A549 (cell line): ENCODE data around the gene CCN5. TPM values are rescaled to one million over a fixed set of nuclear protein-coding genes. Genes with fewer than 3 reads are reported as not detected.
A peak's percentile ranks its signal among the peaks of the same experiment; 100 is the strongest.

Experiments
- ATAC-seq, 2 experiments: fragments of 200-7000 bp in 1 of 2; fragments of >200 bp in 1 of 2; cut with Nextera tagmentation in 1 of 2; cut with Tn5 transposase in 1 of 2; 3 replicates each; pipeline versions ENCODE4 v1.8.0 to v1.9.1; 2018 to 2020; ENCODE audit warnings: mild to moderate bottlenecking in 1 of 2, moderate library complexity in 1 of 2
- CTCF ChIA-PET: fragments of 300-600 bp; sonication (Branson Sonifier 250); formaldehyde crosslinking; extraction: SDS; loops from one replicate; lab custom pipeline; 2021; ENCODE audit warnings: antibody characterized with exemption, inconsistent platforms; lab: Yijun Ruan, JAX
- POLR2A ChIA-PET: fragments of 350-600 bp; formaldehyde crosslinking; extraction: SDS; loops from one replicate; lab custom pipeline; 2021; ENCODE audit warnings: antibody characterized with exemption, inconsistent platforms; lab: Yijun Ruan, JAX
- DNase-seq, 2 experiments: peaks; one replicate each; pipeline versions ENCODE4 v3.0.0 to v3.0.0-alpha.2; 2011 to 2016; ENCODE audit warnings: low read depth in 1 of 2, low spot score in 1 of 2
- FAIRE-seq: peaks from 2 replicates; lab custom pipeline; 2011; peaks lifted over from hg19 to GRCh38; lab: Jason Lieb, UNC
- H3K27ac ChIP-seq, 2 experiments: fragments of >200 bp; sonication (Bioruptor Twin); formaldehyde crosslinking; 3 replicates each; pipeline ENCODE4 v1.5.1; 2016 to 2017
- H3K4me1 ChIP-seq: fragments of >200 bp; sonication (Bioruptor Twin); formaldehyde crosslinking; 3 replicates; pipeline ENCODE4 v1.6.1; 2016
- H3K4me2 ChIP-seq: fragments of >200 bp; sonication (Bioruptor Twin); formaldehyde crosslinking; 3 replicates; pipeline ENCODE4 v1.6.1; 2016
- H3K4me3 ChIP-seq: fragments of >200 bp; sonication (Bioruptor Twin); formaldehyde crosslinking; 3 replicates; pipeline ENCODE4 v1.5.1; 2016
- H3K9me3 ChIP-seq: fragments of >200 bp; sonication (Bioruptor Twin); formaldehyde crosslinking; 3 replicates; pipeline ENCODE4 v1.6.1; 2016
- ATOH8 ChIP-seq: fragments of 250-450 bp; sonication (Bioruptor Pico); IDR thresholded peaks from 2 replicates; pipeline ENCODE4 v1.5.0; 2020; ENCODE audit warnings: low read depth, mild to moderate bottlenecking, moderate library complexity
- BCL3 ChIP-seq: fragments of >200 bp; sonication (Bioruptor Twin); formaldehyde crosslinking; IDR thresholded peaks from 3 replicates; pipeline ENCODE4 v1.6.1; 2016
- BHLHE40 ChIP-seq: IDR thresholded peaks from 2 replicates; pipeline ENCODE4 v1.6.1; 2012; ENCODE audit warnings: low read depth, low read length, inconsistent platforms
- CEBPB ChIP-seq, 2 experiments: fragments of >200 bp in 1 of 2; sonication (Bioruptor Twin) in 1 of 2; formaldehyde crosslinking in 1 of 2; IDR thresholded peaks; 2 replicates each; pipeline ENCODE4 v1.6.1; 2012 to 2016
- FOSL2 ChIP-seq, 2 experiments: fragments of 450-650 bp in 1 of 2; fragments of >200 bp in 1 of 2; sonication (Bioruptor Twin) in 1 of 2; formaldehyde crosslinking; IDR thresholded peaks; 2 replicates each; pipeline versions ENCODE4 v1.5.0 to v1.6.1; 2016 to 2020; ENCODE audit warnings: mild to moderate bottlenecking in 1 of 2, moderate library complexity in 1 of 2
- FOXS1 ChIP-seq: fragments of 250-450 bp; sonication (Bioruptor Pico); IDR thresholded peaks from 2 replicates; pipeline ENCODE4 v1.5.0; 2020; ENCODE audit warnings: mild to moderate bottlenecking, moderate library complexity
- HEYL ChIP-seq: fragments of 250-450 bp; sonication (Bioruptor Pico); IDR thresholded peaks from 2 replicates; pipeline ENCODE4 v1.8.0; 2021; ENCODE audit warnings: mild to moderate bottlenecking, moderate library complexity
- HOXA7 ChIP-seq: fragments of 250-450 bp; sonication (Bioruptor Pico); IDR thresholded peaks from 2 replicates; pipeline ENCODE4 v1.5.0; 2020; ENCODE audit warnings: mild to moderate bottlenecking, moderate library complexity
- HOXB13 ChIP-seq: fragments of 250-450 bp; sonication (Bioruptor Pico); IDR thresholded peaks from 2 replicates; pipeline ENCODE4 v1.5.0; 2020; ENCODE audit warnings: low read depth, mild to moderate bottlenecking, moderate library complexity
- HOXB5 ChIP-seq: fragments of 250-450 bp; sonication (Bioruptor Pico); IDR thresholded peaks from 2 replicates; pipeline ENCODE4 v1.5.0; 2020; ENCODE audit warnings: mild to moderate bottlenecking, moderate library complexity
- KDM5A ChIP-seq: fragments of 200-600 bp; sonication (generic); IDR thresholded peaks from 2 replicates; pipeline ENCODE4 v1.6.1; 2016; ENCODE audit warnings: antibody characterized with exemption, mild to moderate bottlenecking
- MAFK ChIP-seq: fragments of 450-650 bp; IDR thresholded peaks from 2 replicates; pipeline ENCODE4 v1.6.1; 2014; ENCODE audit not compliant: partially characterized antibody
- MAX ChIP-seq: IDR thresholded peaks from 2 replicates; pipeline ENCODE4 v1.6.1; 2012
- PHF8 ChIP-seq: fragments of 200-600 bp; sonication (generic); IDR thresholded peaks from 2 replicates; pipeline ENCODE4 v1.6.1; 2016; ENCODE audit warnings: low read depth, mild to moderate bottlenecking, antibody characterized with exemption, moderate library complexity, borderline replicate concordance
- RARB ChIP-seq: fragments of 250-450 bp; sonication (Bioruptor Pico); IDR thresholded peaks from 2 replicates; pipeline ENCODE4 v1.8.0; 2021; ENCODE audit warnings: mild to moderate bottlenecking, moderate library complexity
- RFX5 ChIP-seq: fragments of 450-650 bp; IDR thresholded peaks from 2 replicates; pipeline ENCODE4 v1.7.1; 2014; ENCODE audit warnings: antibody characterized with exemption, mild to moderate bottlenecking, moderate library complexity
- SREBF2 ChIP-seq: fragments of 450-650 bp; IDR thresholded peaks from 2 replicates; pipeline ENCODE4 v1.6.1; 2014; ENCODE audit warnings: mild to moderate bottlenecking, moderate library complexity
- TP53 ChIP-seq: fragments of 250-450 bp; sonication (Bioruptor Pico); IDR thresholded peaks from 2 replicates; pipeline ENCODE4 v1.5.0; 2021; ENCODE audit warnings: mild to moderate bottlenecking, moderate library complexity
- USF2 ChIP-seq: fragments of 450-650 bp; IDR thresholded peaks from 2 replicates; pipeline ENCODE4 v1.6.1; 2014; ENCODE audit warnings: antibody characterized with exemption
- ZNF302 ChIP-seq: fragments of 250-450 bp; sonication (Bioruptor Pico); IDR thresholded peaks from 2 replicates; pipeline ENCODE4 v1.9.0; 2021; ENCODE audit warnings: inconsistent platforms, mild to moderate bottlenecking, moderate library complexity
- WGBS: methylation state at CpG from one replicate; pipeline ENCODE4 v1.1.6; 2017; ENCODE audit errors: missing lambda C conversion rate; 5-methylcytosine and 5-hydroxymethylcytosine counted together
- polyA plus RNA-seq, 4 experiments: library from polyadenylated mRNA; depleted of rRNA in 3 of 4; stranded (reverse); fragments of >200 nt; fragmentation: RNase III in 1 of 4; extraction: RNeasy Plus Mini Kit Qiagen cat#74134 plus additional on column Dnase treatment in 1 of 4; gene quantifications; 2 replicates in 3 of 4; 3 replicates in 1 of 4; pipeline ENCODE4 v1.2.3, GENCODE V29; 2011 to 2017

Gene CCN5
- polyA plus RNA-seq, 2 of the 4 experiments (the other 2 are of a cell fraction), result 9.9 to 11.1 TPM

- TF ChIP-seq BCL3 (no peak), SREBF2 (no peak), TP53 (no peak), FOXS1 (CRISPR knock-in tag) (no peak), BHLHE40 (no peak), ZNF302 (CRISPR knock-in tag) (no peak), HOXA7 (CRISPR knock-in tag) (no peak), HOXB5 (CRISPR knock-in tag) (no peak), FOSL2 (IDR thresholded peaks at IDR 0.05) (no peak), FOSL2 (CRISPR knock-in tag; IDR thresholded peaks at IDR 0.05) (no peak), MAX (peak; percentile 54), PHF8 (no peak)
These were observed 18.3 kb downstream of the CCN5 start (continued) for GRCh38 chr20:44733341-44734069.

- no peak overlapping the region for H3K4me3 ChIP-seq
- CTCF ChIA-PET, result interaction anchor here (1.0 to 21.9 kb wide), 6 partner anchors 13 to 52 kb away, joined by 3 to 525 read pairs (median 68); partner anchors contain the start of gene CCN5
- peak; percentile 28 to 49; a peak in 3 of 6 replicates for ATAC-seq
- no peak for FAIRE-seq
- H3K4me2 ChIP-seq, result peak overlapping the region; percentile 50
- DNase-seq, result peak; percentile 63 to 81
- peak overlapping the region; percentile 57 to 96 for H3K27ac ChIP-seq
- H3K9me3 ChIP-seq, result no peaks in the 10 kb centered on the region
- WGBS, result 31% methylated on average over 3 of the region's 3 CpGs
- TF ChIP-seq MAFK (peak; percentile 15), ATOH8 (CRISPR knock-in tag) (peak; percentile 31; the same call in 1 of the 2 replicates), CEBPB (IDR thresholded peaks at IDR 0.05) (peak in 1 of 2 experiments; percentile 63; a peak in 2 of 4 replicates), USF2 (no peak)
- H3K4me1 ChIP-seq, result peaks cover 58% of the 10 kb centered on the region
- POLR2A ChIA-PET, result interaction anchor here (0.6 kb wide), 1 partner anchor 46 kb away, joined by 5 read pairs; no protein-coding TSS in a partner anchor
These were observed 19.8 kb downstream of the CCN5 start for GRCh38 chr20:44734938-44735337.

GRCh38 chr20:44735816-44736169 lies 20.6 kb downstream of the CCN5 start:
- Histone ChIP-seq H3K27ac (peak overlapping the region; percentile 57 to 96), H3K9me3 (no peaks in the 10 kb centered on the region), H3K4me2 (peak overlapping the region; percentile 50), H3K4me1 (peaks cover 49% of the 10 kb centered on the region), H3K4me3 (no peak overlapping the region)
- CTCF ChIA-PET, result interaction anchor here (6.4 to 21.9 kb wide), 3 partner anchors 17 to 53 kb away, joined by 110 to 525 read pairs (median 116); partner anchors contain the start of gene CCN5
- POLR2A ChIA-PET, result no interaction called here
- DNase-seq, result no peak
- no peak for ATAC-seq
- no peak for FAIRE-seq
- 100% methylated on average over 4 of the region's 4 CpGs for WGBS
- TF ChIP-seq HOXB13 (CRISPR knock-in tag), result peak; percentile 66; the same call in 1 of the 2 replicates
- TF ChIP-seq ZNF302 (CRISPR knock-in tag), result peak; percentile 12; the same call in 1 of the 2 replicates
- TF ChIP-seq KDM5A, result no peak
- no peak for TF ChIP-seq PHF8
- 0 out of 2 replicates have a peak, but pooled peaks have one; percentile 49 for TF ChIP-seq HOXB5 (CRISPR knock-in tag)
- no peak for TF ChIP-seq BCL3
- TF ChIP-seq HEYL, result peak; percentile 57; the same call in 1 of the 2 replicates
- TF ChIP-seq RARB (CRISPR knock-in tag), result 0 out of 2 replicates have a peak, but pooled peaks have one; percentile 35
- no peak for TF ChIP-seq RFX5
